HCT116 (cell line): ENCODE measurements around the gene ACBD4. TPM values are rescaled to one million over a fixed set of nuclear protein-coding genes. Genes with fewer than 3 reads are reported as not detected.

Source experiments
- ATAC-seq: fragments of 200-7000 bp; cut with Tn5 transposase; 2 replicates; pipeline ENCODE4 v1.9.1; 2020; ENCODE audit warnings: mild to moderate bottlenecking, moderate library complexity
- BruUV-seq: library from RNA; stranded (reverse); fragments of 400-500 nt; replicated peaks from 2 replicates; lab custom pipeline; 2021; lab: Mats Ljungman, UMichigan
- CTCF ChIA-PET: fragments of 300-600 bp; sonication (Branson Sonifier 250); formaldehyde crosslinking; loops from one replicate; lab custom pipeline; 2021; ENCODE audit warnings: antibody characterized with exemption; lab: Charles Lee
- POLR2A ChIA-PET: fragments of 300-600, 350-600 bp; sonication (Branson Sonifier 250); formaldehyde crosslinking; loops from one replicate; lab custom pipeline; 2021; ENCODE audit warnings: antibody characterized with exemption; lab: Charles Lee
- RAD21 ChIA-PET, 2 experiments: fragments of 300-600 bp; sonication (Branson Sonifier 250); formaldehyde crosslinking; loops; one replicate each; lab custom pipeline; 2023; ENCODE audit warnings: low total read pairs in 2 of 2; ENCODE audit not compliant: uncharacterized antibody in 2 of 2, unreplicated experiment in 2 of 2, low non-redundant PET in 1 of 2; lab: Charles Lee
- DNase-seq: peaks from one replicate; pipeline ENCODE4 v3.0.0-alpha.2; 2010; ENCODE audit warnings: low read depth, low spot score
- H2AFZ ChIP-seq: fragments of 200-600 bp; shearing (Covaris generic), sonication (generic); 2 replicates; pipeline ENCODE4 v1.6.1; 2017; ENCODE audit warnings: low read depth, mixed run types, mixed read lengths, antibody characterized with exemption, low read length; ENCODE audit not compliant: poor library complexity, severe bottlenecking
- H3K27ac ChIP-seq: 2 replicates; pipeline ENCODE4 v1.5.1; 2012; ENCODE audit warnings: low read depth, low read length
- H3K27me3 ChIP-seq: fragments of 200-600 bp; sonication (generic); 2 replicates; pipeline ENCODE4 v1.6.1; 2016; ENCODE audit warnings: mixed run types, low read length, mixed read lengths; ENCODE audit not compliant: insufficient read depth
- H3K36me3 ChIP-seq, 2 experiments: fragments of 200-500 bp in 1 of 2; fragments of 200-600 bp in 1 of 2; sonication (Bioruptor generic) in 1 of 2; sonication (generic) in 1 of 2; 2 replicates each; pipeline versions ENCODE4 v1.5.1 to v1.6.1; 2014 to 2016; ENCODE audit warnings: low read length in 2 of 2, inconsistent platforms in 1 of 2, mixed read lengths in 1 of 2, mixed run types in 1 of 2; ENCODE audit not compliant: insufficient read depth in 2 of 2, control insufficient read depth in 1 of 2
- H3K4me1 ChIP-seq, 2 experiments: fragments of 200-600 bp in 1 of 2; sonication (generic) in 1 of 2; 2 replicates each; pipeline versions ENCODE4 v1.5.1 to v1.6.1; 2012 to 2017; ENCODE audit warnings: low read length in 2 of 2, inconsistent platforms in 1 of 2, mild to moderate bottlenecking in 1 of 2, mixed read lengths in 1 of 2, mixed run types in 1 of 2, moderate library complexity in 1 of 2; ENCODE audit not compliant: insufficient read depth in 2 of 2, control insufficient read depth in 1 of 2
- H3K4me2 ChIP-seq: fragments of 200-600 bp; sonication (generic); 2 replicates; pipeline ENCODE4 v1.6.1; 2017; ENCODE audit warnings: mixed run types, low read length, mixed read lengths
- H3K4me3 ChIP-seq, 2 experiments: fragments of 200-600 bp in 1 of 2; sonication (generic) in 1 of 2; replicated peaks in 1 of 2; 2 replicates each; pipeline ENCODE4 v1.5.1; 2011 to 2016; ENCODE audit warnings: low read length in 2 of 2, control low read depth in 1 of 2, low read depth in 1 of 2, mild to moderate bottlenecking in 1 of 2, mixed read lengths in 1 of 2, mixed run types in 1 of 2
- H3K79me2 ChIP-seq: fragments of 200-600 bp; sonication (generic); 2 replicates; pipeline ENCODE4 v1.6.1; 2017; ENCODE audit warnings: mild to moderate bottlenecking, mixed run types, low read length, moderate library complexity, mixed read lengths; ENCODE audit not compliant: insufficient read depth
- H3K9ac ChIP-seq: fragments of 200-600 bp; sonication (generic); 2 replicates; pipeline ENCODE4 v1.6.1; 2016; ENCODE audit warnings: low read length, mixed read lengths
- H3K9me2 ChIP-seq: fragments of 200-600 bp; sonication (generic), shearing (Covaris generic); 2 replicates; pipeline ENCODE4 v1.6.1; 2017; ENCODE audit warnings: mixed run types, mild to moderate bottlenecking, moderate library complexity; ENCODE audit not compliant: insufficient read depth
- H3K9me3 ChIP-seq, 2 experiments: fragments of 200-500 bp in 1 of 2; fragments of 200-600 bp in 1 of 2; sonication (Bioruptor generic) in 1 of 2; sonication (generic) in 1 of 2; 2 replicates each; pipeline ENCODE4 v1.6.1; 2014 to 2017; ENCODE audit warnings: low read length in 2 of 2, mixed read lengths in 2 of 2, inconsistent platforms in 1 of 2, low read depth in 1 of 2, mild to moderate bottlenecking in 1 of 2, mixed run types in 1 of 2, moderate library complexity in 1 of 2; ENCODE audit not compliant: control insufficient read depth in 1 of 2, insufficient read depth in 1 of 2
- H4K20me1 ChIP-seq: fragments of 200-600 bp; sonication (generic), shearing (Covaris generic); 2 replicates; pipeline ENCODE4 v1.6.1; 2017; ENCODE audit warnings: mixed run types, mild to moderate bottlenecking, moderate library complexity; ENCODE audit not compliant: insufficient read depth
- ATF3 ChIP-seq: IDR thresholded peaks from 2 replicates; pipeline ENCODE4 v1.6.1; 2012
- EGR1 ChIP-seq: IDR thresholded peaks from 2 replicates; pipeline ENCODE4 v1.6.1; 2012; ENCODE audit warnings: low read depth
- ELF1 ChIP-seq: IDR thresholded peaks from 2 replicates; pipeline ENCODE4 v1.6.1; 2012; ENCODE audit warnings: low read depth, borderline replicate concordance
- EZH2 ChIP-seq: fragments of 200-600 bp; sonication (generic); IDR thresholded peaks from 2 replicates; pipeline ENCODE4 v1.6.1; 2017; ENCODE audit warnings: antibody characterized with exemption, mixed run types
- POLR2A ChIP-seq: IDR thresholded peaks from 2 replicates; pipeline ENCODE4 v1.7.0; 2011; ENCODE audit warnings: borderline replicate concordance; ENCODE audit not compliant: insufficient read depth, insufficient read length; ENCODE audit errors: extremely low read depth
- SP1 ChIP-seq: IDR thresholded peaks from 2 replicates; pipeline ENCODE4 v1.6.1; 2012; ENCODE audit warnings: low read depth
- ZBTB33 ChIP-seq: IDR thresholded peaks from 2 replicates; pipeline ENCODE4 v1.6.1; 2011; ENCODE audit warnings: mild to moderate bottlenecking, low read length, moderate library complexity; ENCODE audit not compliant: insufficient replicate concordance; ENCODE audit errors: extremely low read depth
- intact Hi-C: fragments of 100-400 bp; cut with micrococcal nuclease; formaldehyde crosslinking; loops from 2 replicates; pipeline ENCODE4 v1.10.0; 2022
- total RNA-seq: library from RNA; stranded (reverse); gene quantifications from one replicate; pipeline ENCODE4 v1.2.1, GENCODE V29; 2021; ENCODE audit not compliant: unreplicated experiment

The ACBD4 gene
- total RNA-seq, 1 experiment from 2014 or later = 13.6 TPM

- Histone ChIP-seq H3K79me2 (no peaks in the 10 kb centered on the region), H3K36me3 (no peaks in the 10 kb centered on the region), H3K9ac (no peak overlapping the region), H3K4me2 (no peak overlapping the region), H3K4me1 (peaks cover 3 to 21% of the 10 kb centered on the region in 2 experiments; a peak in 2 of 4 replicates), H3K4me3 (no peak overlapping the region), H2AFZ (no peak overlapping the region), H3K27ac (no peak overlapping the region), H4K20me1 (no peaks in the 10 kb centered on the region), H3K27me3 (no peaks in the 10 kb centered on the region), H3K9me3 (no peaks in the 10 kb centered on the region), H3K9me2 (no peaks in the 10 kb centered on the region)
- intact Hi-C loops = loop anchor here (10.0 kb wide), 2 partner anchors 245 to 365 kb away; no protein-coding TSS in a partner anchor
- DNase-seq (no peak), ATAC-seq (no peak)
- TF ChIP-seq ATF3 = no peak
- no peak for TF ChIP-seq EZH2
- TF ChIP-seq EGR1 = no peak
- no peak for TF ChIP-seq ZBTB33
- TF ChIP-seq ELF1 = no peak
- no peak for TF ChIP-seq SP1
- TF ChIP-seq POLR2A = no peak
- no TSS peak for BruUV-seq
- ChIA-PET RAD21 (no interaction called here), CTCF (interaction anchor here (0.8 to 1.0 kb wide), 2 partner anchors 9 to 58 kb away, joined by 3 read pairs; partner anchors contain the start of gene HEXIM1), POLR2A (interaction anchor here (1.1 to 1.2 kb wide), 2 partner anchors 9 to 10 kb away, joined by 4 read pairs; partner anchors contain the start of gene HEXIM1)
Measured at GRCh38 chr17:45139533-45139920, 4.0 kb downstream of the ACBD4 start.
